Right lobe of liver (tissue), 4 donors: Measurements from ENCODE around the gene BIRC2.

ENCODE experiments used
- POLR2A ChIP-seq: fragments of 450-650 bp; IDR thresholded peaks from one replicate; pipeline ENCODE4 v1.6.1; 2017; ENCODE audit warnings: antibody characterized with exemption, mild to moderate bottlenecking
- TF ChIP-seq, protein P1 (sequence below), 4 donors: fragments of 200-600 bp in 3 of 4; fragments of 450-650 bp in 1 of 4; IDR thresholded peaks; one replicate each; pipeline versions ENCODE4 v1.5.1 to v1.8.0; 2016 to 2022; ENCODE audit warnings: antibody characterized with exemption in 4 of 4, mild to moderate bottlenecking in 2 of 4
- donor health status: DM: no; HTN: no; CAD: no.
- donor health status: DM: no; HTN: no; CAD: no.
- donor health status: DM: no; HTN: yes; CAD: no.

DNA sequence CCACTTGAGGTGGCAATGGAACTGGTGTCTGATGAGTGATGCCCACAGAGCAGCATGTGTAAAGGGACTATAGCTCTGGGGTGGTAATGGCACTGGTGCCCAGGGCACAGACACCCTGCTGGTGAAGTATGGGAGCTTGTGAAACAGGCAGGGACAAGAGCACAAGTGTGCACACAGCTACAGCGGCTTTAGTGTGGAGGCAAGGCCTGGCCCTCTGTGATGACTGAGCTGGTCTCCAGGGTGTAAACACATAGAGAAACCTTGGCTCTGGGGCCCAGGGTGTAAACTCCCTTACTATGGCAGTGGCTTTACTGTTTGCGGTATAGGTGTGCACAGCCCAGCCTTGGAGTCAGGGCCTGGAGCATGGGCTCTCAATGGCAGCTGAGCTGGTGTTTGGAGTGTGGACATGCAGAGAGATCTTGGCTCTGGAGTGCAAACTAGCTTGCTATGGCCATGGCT lies 46.3 kb downstream of the BIRC2 start:
- TF ChIP-seq, protein P1, sequence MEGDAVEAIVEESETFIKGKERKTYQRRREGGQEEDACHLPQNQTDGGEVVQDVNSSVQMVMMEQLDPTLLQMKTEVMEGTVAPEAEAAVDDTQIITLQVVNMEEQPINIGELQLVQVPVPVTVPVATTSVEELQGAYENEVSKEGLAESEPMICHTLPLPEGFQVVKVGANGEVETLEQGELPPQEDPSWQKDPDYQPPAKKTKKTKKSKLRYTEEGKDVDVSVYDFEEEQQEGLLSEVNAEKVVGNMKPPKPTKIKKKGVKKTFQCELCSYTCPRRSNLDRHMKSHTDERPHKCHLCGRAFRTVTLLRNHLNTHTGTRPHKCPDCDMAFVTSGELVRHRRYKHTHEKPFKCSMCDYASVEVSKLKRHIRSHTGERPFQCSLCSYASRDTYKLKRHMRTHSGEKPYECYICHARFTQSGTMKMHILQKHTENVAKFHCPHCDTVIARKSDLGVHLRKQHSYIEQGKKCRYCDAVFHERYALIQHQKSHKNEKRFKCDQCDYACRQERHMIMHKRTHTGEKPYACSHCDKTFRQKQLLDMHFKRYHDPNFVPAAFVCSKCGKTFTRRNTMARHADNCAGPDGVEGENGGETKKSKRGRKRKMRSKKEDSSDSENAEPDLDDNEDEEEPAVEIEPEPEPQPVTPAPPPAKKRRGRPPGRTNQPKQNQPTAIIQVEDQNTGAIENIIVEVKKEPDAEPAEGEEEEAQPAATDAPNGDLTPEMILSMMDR (IDR thresholded peaks at IDR 0.05): no peak
- no peak for TF ChIP-seq POLR2A
